ENCODE measurements around the gene STIP1. TPM values are rescaled to one million over a fixed set of nuclear protein-coding genes. Genes with fewer than 3 reads are reported as not detected.

Gene STIP1
- total and polyA plus RNA-seq, 2 of the 8 experiments (the other 6 are each of a cell fraction or from before 2014, with no cell fraction given): 140 to 329 TPM

GRCh38 chr11:64244107-64244506, 58.1 kb downstream of the STIP1 start (continued):
- no peak for TF ChIP-seq CHD7 (IDR thresholded peaks at IDR 0.05; ENCODE audit: insufficient replicate concordance, low read length)

Data from H1 (cell line).